NCI-H2081 (cell line): ENCODE measurements around the gene IMPG2.

Experiments
- DNase-seq, 2 experiments: peaks; one replicate each; lab custom pipeline; 2025; lab: John Stamatoyannopoulos, UW

IMPG2 gene

GRCh38 chr3:101240719-101241399 is 79.5 kb downstream of the IMPG2 start:
- no peak for DNase-seq

DNA sequence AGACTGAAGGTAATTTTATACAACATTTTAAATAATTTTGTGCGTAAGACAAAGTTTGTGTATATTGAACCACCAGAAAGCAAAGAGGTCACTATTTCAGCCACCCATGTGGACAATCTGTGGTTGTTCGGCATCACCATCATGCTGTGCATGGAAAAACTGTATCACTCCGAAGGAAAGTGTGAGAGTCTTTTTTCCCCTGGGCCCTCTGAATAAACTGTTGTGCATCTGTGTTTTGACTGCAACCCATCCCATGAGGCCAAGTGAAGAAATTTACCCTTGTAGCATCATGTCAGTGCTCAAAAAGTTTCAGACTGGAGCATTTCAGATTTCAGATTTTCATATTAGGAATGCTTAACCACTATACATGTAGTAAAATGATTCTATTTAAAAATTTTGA is 85.3 kb downstream of the IMPG2 start:
- no peak for DNase-seq

- DNase-seq: no peak
These were observed 89.8 kb downstream of the IMPG2 start for GRCh38 chr3:101230618-101231017.

- DNase-seq: no peak
These were observed 90.7 kb downstream of the IMPG2 start for GRCh38 chr3:101229681-101230080.

- DNase-seq: no peak
These were observed 91.9 kb downstream of the IMPG2 start for GRCh38 chr3:101228441-101228840.

- no peak for DNase-seq
These were observed 95.6 kb downstream of the IMPG2 start for GRCh38 chr3:101224739-101225138.

- no peak for DNase-seq
These were observed 97.4 kb downstream of the IMPG2 start for GRCh38 chr3:101223016-101223415.

DNA sequence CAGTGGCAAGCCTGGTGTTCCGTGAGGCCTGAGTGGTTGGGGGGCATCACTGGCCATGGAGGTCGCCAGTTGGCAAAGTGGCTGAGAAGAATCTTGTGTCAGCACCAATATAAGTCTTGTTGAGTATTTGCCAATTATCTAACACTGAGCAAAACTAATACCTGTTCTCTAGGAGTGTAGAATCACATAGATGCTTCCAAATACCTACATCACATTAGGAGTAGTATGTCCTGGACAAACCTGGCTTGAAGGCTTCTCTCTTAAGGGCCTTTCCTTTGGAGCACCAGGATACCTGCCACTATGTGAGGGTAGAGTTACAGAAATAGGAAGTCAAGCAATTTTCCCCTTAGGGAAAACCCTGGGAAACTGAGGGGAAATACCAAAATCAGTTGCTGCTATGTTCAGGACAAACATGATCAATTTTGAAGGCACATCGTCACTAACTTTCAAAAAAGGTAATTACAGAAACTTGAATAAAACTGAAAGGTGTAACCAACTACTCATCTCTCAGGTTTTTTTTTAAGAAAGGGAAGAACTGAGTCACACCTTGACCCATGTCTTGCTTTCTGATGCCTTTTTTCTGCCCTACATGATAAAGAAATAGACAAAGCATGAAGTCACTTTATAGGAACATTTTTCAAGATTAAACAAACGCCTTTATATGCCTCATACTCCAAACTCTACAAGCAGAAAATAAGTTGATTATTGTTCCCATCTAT is 100.4 kb downstream of the IMPG2 start:
- no peak for DNase-seq

DNA sequence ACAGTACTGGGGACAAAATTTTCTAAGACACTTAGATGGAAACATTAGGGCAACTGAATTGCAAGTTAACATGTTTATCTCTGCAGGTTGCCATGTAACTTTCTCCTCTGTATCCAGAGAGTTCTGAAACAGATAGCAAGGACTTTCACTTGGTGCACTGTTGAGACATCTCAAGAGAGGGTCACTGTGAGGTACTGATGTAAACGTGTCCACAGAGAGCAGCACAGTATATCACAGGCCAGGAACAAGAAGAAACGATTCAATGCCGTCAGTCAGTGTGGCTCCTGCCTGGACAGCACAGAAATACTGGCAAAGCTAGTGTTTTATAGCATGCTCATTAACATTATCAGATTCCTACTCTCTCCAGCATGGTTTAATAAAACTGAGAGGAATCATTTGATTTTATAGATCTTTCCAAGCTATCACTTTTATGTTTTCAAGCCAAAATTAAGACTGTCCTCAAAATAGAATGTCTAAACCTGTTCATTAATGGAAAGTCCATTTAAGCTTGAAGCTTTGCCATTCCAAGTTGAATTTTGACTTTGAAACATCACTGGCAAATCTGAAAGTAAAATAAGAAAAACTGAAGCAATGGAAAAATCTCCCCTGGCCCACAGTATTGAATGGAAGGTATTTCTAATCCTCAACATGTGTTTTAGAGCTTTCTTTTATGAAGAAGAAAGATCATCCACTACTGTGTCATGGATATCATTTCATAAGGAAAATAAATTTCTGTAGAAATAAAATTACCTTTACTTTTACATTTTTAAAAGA is 102.7 kb downstream of the IMPG2 start:
- no peak for DNase-seq

- no peak for DNase-seq
These were observed 103.5 kb downstream of the IMPG2 start for GRCh38 chr3:101216710-101217465.

- DNase-seq: no peak
These were observed 107.6 kb downstream of the IMPG2 start for GRCh38 chr3:101212730-101213129.

GRCh38 chr3:101204246-101204645 is 116.1 kb downstream of the IMPG2 start:
- no peak for DNase-seq

DNA sequence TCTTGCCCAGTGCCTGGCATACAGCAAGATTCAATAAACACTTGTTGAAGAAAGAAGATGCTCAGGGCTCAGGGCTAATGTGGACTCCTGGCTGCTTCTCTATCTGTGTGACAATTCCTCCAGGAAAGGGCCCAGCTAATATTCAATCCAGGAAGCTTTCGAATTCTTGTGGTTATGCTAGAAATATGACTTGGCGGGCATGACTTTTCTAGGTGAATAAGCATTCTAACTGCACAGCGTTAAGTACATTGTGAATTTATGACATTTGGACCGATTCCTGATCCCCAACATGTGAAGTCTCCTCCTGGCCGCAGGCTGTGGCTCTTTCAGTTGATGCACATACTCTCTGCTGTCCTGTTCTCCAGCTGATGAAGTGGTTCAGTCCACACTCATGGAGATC is 117.0 kb downstream of the IMPG2 start:
- no peak for DNase-seq

GRCh38 chr3:101202640-101203039 is 117.7 kb downstream of the IMPG2 start:
- no peak for DNase-seq

- DNase-seq: no peak
These were observed 119.9 kb downstream of the IMPG2 start for GRCh38 chr3:101200461-101200860.

DNA sequence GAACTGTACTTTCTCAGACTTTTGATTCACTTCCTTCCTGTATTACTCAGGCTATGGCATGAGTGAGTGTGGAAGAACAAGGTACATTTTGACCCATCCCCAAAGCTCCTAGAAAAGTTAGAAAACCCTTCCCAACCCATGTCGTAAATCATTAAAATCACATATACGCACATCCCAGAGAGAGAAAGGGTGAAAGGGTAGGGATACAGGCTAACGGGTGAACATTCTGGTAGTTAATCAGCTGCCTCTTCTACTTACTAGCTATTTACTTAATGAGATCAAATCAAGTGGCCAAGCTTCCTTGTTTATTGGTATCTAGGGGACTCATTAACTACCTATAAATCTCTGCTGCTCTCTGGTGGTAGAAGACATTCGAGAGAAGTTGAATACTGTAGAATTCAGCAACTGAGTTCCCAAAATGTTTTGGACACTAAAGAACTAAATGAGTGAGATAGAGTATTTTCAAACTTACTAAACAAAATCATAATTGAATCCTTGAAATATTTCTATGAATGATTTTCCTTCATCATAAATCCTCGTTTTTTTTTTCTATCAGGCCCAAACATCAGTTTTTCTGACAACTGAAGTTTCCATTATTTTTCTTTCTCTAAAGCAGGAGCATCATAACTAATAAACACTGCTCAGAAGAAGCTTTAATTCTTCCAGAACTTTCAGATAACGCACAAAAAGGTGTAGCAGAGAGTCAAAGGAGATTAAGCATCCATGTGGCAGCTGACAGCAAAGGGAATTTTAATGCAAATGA is 124.2 kb downstream of the IMPG2 start:
- peak; percentile 11 to 72 for DNase-seq

GRCh38 chr3:101194392-101194791 is 126.0 kb downstream of the IMPG2 start:
- no peak for DNase-seq

- no peak for DNase-seq
These were observed 126.4 kb downstream of the IMPG2 start for GRCh38 chr3:101193957-101194356.

- no peak for DNase-seq
These were observed 130.6 kb downstream of the IMPG2 start for GRCh38 chr3:101189796-101190195.

- no peak for DNase-seq
These were observed 131.2 kb downstream of the IMPG2 start for GRCh38 chr3:101189176-101189575.

DNA sequence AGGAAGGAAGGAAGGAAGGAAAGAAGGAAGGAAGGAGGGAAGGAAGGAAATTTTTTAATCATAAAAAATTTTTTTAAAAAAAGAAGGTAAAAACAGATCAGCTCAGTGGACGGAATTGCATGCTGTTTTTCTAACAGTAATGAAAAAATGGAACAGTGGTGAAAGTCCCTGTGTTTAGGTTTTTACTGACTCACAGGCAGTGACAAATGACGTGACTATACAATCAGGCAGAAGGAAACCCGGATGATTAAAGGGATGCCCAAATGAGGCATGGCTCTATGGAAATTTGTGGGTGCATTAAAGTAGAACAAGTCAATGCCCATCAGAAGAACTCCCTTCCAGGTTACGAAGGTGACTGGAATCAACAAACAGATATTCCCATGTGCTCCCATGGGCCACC is 135.0 kb downstream of the IMPG2 start:
- no peak for DNase-seq
